Gastroesophageal sphincter (tissue), 4 donors: ENCODE data around the gene INPP5A. TPM values are rescaled to one million over a fixed set of nuclear protein-coding genes. Genes with fewer than 3 reads are reported as not detected.

Experiments
- ATAC-seq: fragments of 150-250 bp; one replicate; pipeline ENCODE4 v1.9.1; 2016; ENCODE audit warnings: mild to moderate bottlenecking, moderate library complexity
- H3K27ac ChIP-seq, 4 donors: fragments of 200-600 bp; sonication (generic) in 3 of 4; 1 replicate in 3 of 4; 2 replicates in 1 of 4; pipeline ENCODE4 v1.5.1; 2016 to 2019
- H3K27me3 ChIP-seq: fragments of 200-600 bp; sonication (generic); one replicate; pipeline ENCODE4 v1.5.1; 2019
- H3K36me3 ChIP-seq, 2 donors: fragments of 200-600 bp; sonication (generic); one replicate each; pipeline ENCODE4 v1.5.1; 2019; ENCODE audit warnings: control low read depth in 1 of 2
- H3K4me1 ChIP-seq, 3 donors: fragments of 200-600 bp; sonication (generic); 1 replicate in 2 of 3; 2 replicates in 1 of 3; pipeline ENCODE4 v1.5.1; 2016 to 2019; ENCODE audit warnings: control low read depth in 2 of 3
- H3K4me3 ChIP-seq, 2 donors: fragments of 200-600 bp; sonication (generic); one replicate each; pipeline ENCODE4 v1.5.1; 2019; ENCODE audit warnings: mild to moderate bottlenecking in 1 of 2, moderate library complexity in 1 of 2
- H3K9me3 ChIP-seq, 3 donors: fragments of 200-600 bp; sonication (generic); one replicate each; pipeline ENCODE4 v1.5.1; 2017 to 2019; ENCODE audit warnings: control low read depth in 2 of 3
- EP300 ChIP-seq: sonication (generic); formaldehyde crosslinking; IDR thresholded peaks from one replicate; pipeline ENCODE4 v1.6.1; 2017; ENCODE audit warnings: antibody characterized with exemption, mild to moderate bottlenecking
- POLR2A ChIP-seq, 2 donors: fragments of 450-650 bp; IDR thresholded peaks; one replicate each; pipeline ENCODE4 v1.6.1; 2017; ENCODE audit warnings: antibody characterized with exemption in 2 of 2, mild to moderate bottlenecking in 2 of 2, moderate library complexity in 1 of 2
- POLR2AphosphoS5 ChIP-seq: sonication (generic); formaldehyde crosslinking; IDR thresholded peaks from one replicate; pipeline ENCODE4 v1.6.1; 2017; ENCODE audit warnings: antibody characterized with exemption
- WGBS, 2 donors: methylation state at CpG; one replicate each; pipeline ENCODE4 v1.1.5; 2018; ENCODE audit warnings: low coverage in 1 of 2; 5-methylcytosine and 5-hydroxymethylcytosine counted together
- total RNA-seq, 4 donors: library from RNA; depleted of rRNA; stranded (reverse); fragments of >200 nt; gene quantifications; one replicate each; pipeline ENCODE4 v1.1.0, GENCODE V29; 2016
- TF ChIP-seq, protein P1 (sequence below), 4 experiments: fragments of 200-600 bp in 2 of 4; fragments of 450-650 bp in 2 of 4; sonication (generic) in 1 of 4; IDR thresholded peaks; one replicate each; pipeline ENCODE4 v1.5.1; 2017 to 2019; ENCODE audit warnings: antibody characterized with exemption in 4 of 4, mild to moderate bottlenecking in 2 of 4, moderate library complexity in 2 of 4

INPP5A gene
- total RNA-seq, 4 donors from 2014 or later = 111 to 288 (median 215) TPM

DNA sequence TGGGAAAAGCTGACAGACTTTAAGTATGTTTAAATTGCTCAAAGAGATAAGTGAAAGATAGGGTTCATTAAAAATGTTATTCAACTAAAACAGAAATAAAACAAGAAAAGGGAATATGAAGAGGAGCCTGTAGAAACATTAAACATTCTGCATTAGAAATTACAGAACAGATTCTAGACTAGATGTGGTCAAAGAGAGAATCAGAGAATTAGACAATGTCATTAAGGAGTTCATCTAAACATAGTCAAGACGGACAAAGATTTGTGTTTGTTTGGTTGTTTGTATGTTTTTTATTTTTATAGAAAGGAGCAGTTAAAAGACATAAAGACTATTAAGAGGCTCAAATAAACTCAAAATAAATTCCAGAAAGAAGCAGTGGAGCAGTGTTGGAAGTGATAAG is 168.4 kb downstream of the INPP5A start:
- no peak overlapping the region for H3K4me3 ChIP-seq
- no peak for ATAC-seq
- H3K27me3 ChIP-seq = no peaks in the 10 kb centered on the region
- no peak overlapping the region for H3K27ac ChIP-seq
- 83 to 89% methylated on average over 1 of the region's 1 CpG for WGBS, 2 donors
- peaks cover 0 to 88% of the 10 kb centered on the region in 2 donors for H3K36me3 ChIP-seq
- H3K9me3 ChIP-seq = peaks cover 0 to 20% (median 0%) of the 10 kb centered on the region in 3 donors
- peaks cover 0 to 10% (median 0%) of the 10 kb centered on the region in 3 donors for H3K4me1 ChIP-seq
- TF ChIP-seq POLR2AphosphoS5 = no peak
- no peak for TF ChIP-seq EP300
- TF ChIP-seq POLR2A (IDR thresholded peaks at IDR 0.05) = no peak
- TF ChIP-seq, protein P1, sequence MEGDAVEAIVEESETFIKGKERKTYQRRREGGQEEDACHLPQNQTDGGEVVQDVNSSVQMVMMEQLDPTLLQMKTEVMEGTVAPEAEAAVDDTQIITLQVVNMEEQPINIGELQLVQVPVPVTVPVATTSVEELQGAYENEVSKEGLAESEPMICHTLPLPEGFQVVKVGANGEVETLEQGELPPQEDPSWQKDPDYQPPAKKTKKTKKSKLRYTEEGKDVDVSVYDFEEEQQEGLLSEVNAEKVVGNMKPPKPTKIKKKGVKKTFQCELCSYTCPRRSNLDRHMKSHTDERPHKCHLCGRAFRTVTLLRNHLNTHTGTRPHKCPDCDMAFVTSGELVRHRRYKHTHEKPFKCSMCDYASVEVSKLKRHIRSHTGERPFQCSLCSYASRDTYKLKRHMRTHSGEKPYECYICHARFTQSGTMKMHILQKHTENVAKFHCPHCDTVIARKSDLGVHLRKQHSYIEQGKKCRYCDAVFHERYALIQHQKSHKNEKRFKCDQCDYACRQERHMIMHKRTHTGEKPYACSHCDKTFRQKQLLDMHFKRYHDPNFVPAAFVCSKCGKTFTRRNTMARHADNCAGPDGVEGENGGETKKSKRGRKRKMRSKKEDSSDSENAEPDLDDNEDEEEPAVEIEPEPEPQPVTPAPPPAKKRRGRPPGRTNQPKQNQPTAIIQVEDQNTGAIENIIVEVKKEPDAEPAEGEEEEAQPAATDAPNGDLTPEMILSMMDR (IDR thresholded peaks at IDR 0.05) = no peak

DNA sequence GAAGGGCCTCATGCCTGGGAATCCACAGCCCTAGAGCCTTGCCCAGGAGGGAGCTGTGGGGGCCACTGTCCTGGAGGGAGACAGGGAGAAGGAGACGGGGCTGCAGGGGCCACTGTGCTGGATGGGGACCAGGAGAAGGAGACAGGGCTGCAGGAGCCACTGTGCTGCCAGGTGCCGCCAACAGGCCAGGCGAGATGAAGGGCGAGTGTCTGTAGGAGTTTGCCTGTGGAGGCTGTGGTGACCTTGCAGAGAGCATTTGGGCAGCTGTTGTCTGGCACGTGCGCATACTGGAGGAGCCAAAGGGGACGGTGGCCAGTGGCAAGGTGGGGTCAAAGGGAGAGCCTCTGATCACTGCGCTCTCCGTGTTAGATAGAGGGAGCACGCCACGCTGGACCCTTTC is 169.1 kb downstream of the INPP5A start:
- Histone ChIP-seq H3K4me3 (no peak overlapping the region), H3K9me3 (peaks cover 0 to 20% (median 0%) of the 10 kb centered on the region in 3 donors), H3K27me3 (no peaks in the 10 kb centered on the region), H3K4me1 (peaks cover 0 to 2% (median 0%) of the 10 kb centered on the region in 3 donors), H3K27ac (no peak overlapping the region), H3K36me3 (peaks cover 0 to 88% of the 10 kb centered on the region in 2 donors)
- 90 to 95% methylated on average over 3 to 9 of the region's 11 CpGs for WGBS, 2 donors
- TF ChIP-seq POLR2A (IDR thresholded peaks at IDR 0.05) (no peak), EP300 (no peak), POLR2AphosphoS5 (no peak)
- TF ChIP-seq, protein P1 (IDR thresholded peaks at IDR 0.05) = no peak
- ATAC-seq = no peak

DNA sequence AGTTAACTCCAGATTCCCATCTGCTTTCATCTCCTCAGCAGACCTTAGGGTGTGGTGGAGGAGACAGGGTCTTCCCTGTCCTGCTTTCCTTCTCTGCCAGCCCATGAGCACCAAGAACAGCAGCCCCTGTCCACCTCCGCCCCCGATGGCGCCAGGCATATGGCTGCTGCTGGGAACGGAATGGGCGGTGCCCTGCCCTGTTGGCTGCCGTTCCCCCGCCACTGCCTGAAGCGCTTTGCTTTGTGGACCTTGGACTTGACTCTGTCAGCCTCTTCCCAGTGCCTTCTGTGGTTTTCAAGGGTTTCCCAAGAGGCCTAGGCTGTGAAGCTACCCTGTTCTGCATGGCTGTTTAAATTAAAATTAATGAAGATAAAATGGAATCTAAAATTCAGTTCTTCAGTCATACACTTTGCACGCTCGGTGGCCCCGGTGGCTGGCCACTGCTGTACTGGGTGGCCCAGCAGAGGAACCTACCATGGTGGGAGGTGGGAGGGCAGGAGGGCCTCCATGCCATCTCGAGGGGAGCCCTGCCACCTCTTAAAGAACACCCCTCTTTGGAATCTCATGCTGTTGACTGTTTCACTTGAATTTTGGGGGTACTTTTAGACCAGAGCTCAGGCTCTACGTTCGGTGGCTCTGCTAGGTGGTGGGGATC is 169.7 kb downstream of the INPP5A start:
- Histone ChIP-seq H3K4me1 (no peaks in the 10 kb centered on the region), H3K27me3 (no peaks in the 10 kb centered on the region), H3K27ac (no peak overlapping the region), H3K36me3 (peaks cover 0 to 92% of the 10 kb centered on the region in 2 donors), H3K4me3 (no peak overlapping the region), H3K9me3 (peaks cover 0 to 20% (median 0%) of the 10 kb centered on the region in 3 donors)
- TF ChIP-seq EP300 = no peak
- TF ChIP-seq, protein P1 (IDR thresholded peaks at IDR 0.05) = no peak
- TF ChIP-seq POLR2AphosphoS5 = no peak
- TF ChIP-seq POLR2A (IDR thresholded peaks at IDR 0.05) = no peak
- WGBS, 2 donors = 89 to 90% methylated on average over 2 to 4 of the region's 14 CpGs
- no peak for ATAC-seq

DNA sequence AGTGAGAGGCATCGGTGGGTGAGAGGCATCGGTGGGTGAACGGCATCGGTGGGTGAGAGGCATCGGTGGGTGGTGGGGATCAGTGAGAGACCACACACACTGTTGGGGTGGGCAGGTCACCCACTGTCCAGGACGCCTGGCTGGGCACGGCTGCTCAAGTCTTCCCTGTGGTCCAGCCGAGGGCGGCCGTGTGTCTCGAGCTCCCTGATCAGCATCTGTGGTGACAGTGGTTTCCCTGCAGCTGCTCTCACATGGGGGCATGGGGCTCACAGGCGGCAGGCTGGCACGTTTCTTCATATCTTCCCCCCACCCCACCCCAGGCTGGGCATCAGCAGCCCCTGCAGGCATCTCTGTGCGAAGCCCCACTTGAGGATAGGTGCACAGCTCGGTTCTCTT is 170.2 kb downstream of the INPP5A start:
- no peak overlapping the region for H3K4me3 ChIP-seq
- H3K27me3 ChIP-seq = no peaks in the 10 kb centered on the region
- no peaks in the 10 kb centered on the region for H3K4me1 ChIP-seq
- H3K27ac ChIP-seq = no peak overlapping the region
- no peak for TF ChIP-seq POLR2A (IDR thresholded peaks at IDR 0.05)
- no peak for TF ChIP-seq POLR2AphosphoS5
- TF ChIP-seq, protein P1 (IDR thresholded peaks at IDR 0.05) = no peak
- TF ChIP-seq EP300 = no peak
- peaks cover 0 to 20% (median 0%) of the 10 kb centered on the region in 3 donors for H3K9me3 ChIP-seq
- ATAC-seq = no peak
- peaks cover 0 to 93% of the 10 kb centered on the region in 2 donors for H3K36me3 ChIP-seq
- WGBS, 2 donors = 100% methylated on average over 1 of the region's 15 CpGs; no CpG with 5 or more reads in 1 of the 2 donors

DNA sequence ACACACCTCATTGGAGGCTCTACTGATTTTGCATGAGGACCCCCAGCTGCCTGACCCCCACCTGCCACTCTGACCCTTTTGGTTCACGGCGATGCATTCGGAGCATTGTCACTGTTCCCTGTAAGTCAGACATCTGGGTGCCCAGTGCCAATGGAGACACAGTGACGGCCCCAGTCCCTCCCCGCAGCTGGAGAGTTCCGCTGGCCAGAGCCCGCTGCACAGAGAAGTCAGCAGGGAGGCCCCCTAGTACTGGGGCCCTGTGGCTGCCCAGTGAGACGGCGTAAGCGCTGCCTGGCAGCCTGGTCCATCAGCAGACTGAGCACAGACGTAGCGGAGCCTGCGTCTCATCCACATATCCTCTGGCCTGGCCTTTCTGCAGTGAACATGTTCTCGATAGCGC is 170.9 kb downstream of the INPP5A start:
- Histone ChIP-seq H3K4me3 (no peak overlapping the region), H3K4me1 (peaks cover 0 to 2% (median 0%) of the 10 kb centered on the region in 3 donors), H3K36me3 (peaks cover 0 to 93% of the 10 kb centered on the region in 2 donors), H3K27me3 (no peaks in the 10 kb centered on the region), H3K27ac (no peak overlapping the region), H3K9me3 (peaks cover 0 to 20% (median 0%) of the 10 kb centered on the region in 3 donors)
- TF ChIP-seq POLR2AphosphoS5 = no peak
- TF ChIP-seq, protein P1 (IDR thresholded peaks at IDR 0.05) = no peak
- TF ChIP-seq POLR2A (IDR thresholded peaks at IDR 0.05) = no peak
- TF ChIP-seq EP300 = no peak
- no peak for ATAC-seq
- WGBS, 2 donors = 76% methylated on average over 5 of the region's 15 CpGs; no CpG with 5 or more reads in 1 of the 2 donors
